Measurements from ENCODE around the gene ASPM. TPM values are rescaled to one million over a fixed set of nuclear protein-coding genes. Genes with fewer than 3 reads are reported as not detected.

ASPM gene
- total and polyA plus RNA-seq, 2 of the 4 experiments (the other 2 are of a cell fraction), result 7.1 to 27.8 TPM

- no peak within 1 kb of the TSS for H3K14ac ChIP-seq (replicated peaks; ENCODE audit: low read depth, low read length)
These were observed 79.6 kb downstream of the ASPM start, which contains the start of gene F13B for GRCh38 chr1:197066719-197067456. F13B (minus strand) TSS chr1:197067260; CDS start chr1:197067223, 37 bp downstream.

More at GRCh38 chr1:197066719-197067456, 79.6 kb downstream of the ASPM start, which contains the start of gene F13B:
- H2AK5ac ChIP-seq (ENCODE audit: low read depth, low read length), result no peak within 1 kb of the TSS
- ChIA-PET CTCF (no interaction called here), POLR2A (ENCODE audit: unreplicated experiment) (no interaction called here)
- H3K27me3 ChIP-seq (ENCODE audit: control insufficient read depth, insufficient read depth, low read length), result no peaks in the 10 kb centered on the region
- no peak within 1 kb of the TSS for H2BK20ac ChIP-seq (ENCODE audit: low read depth, low read length)
- no peak within 1 kb of the TSS for H2AK9ac ChIP-seq (replicated peaks; ENCODE audit: low read depth, low read length, poor library complexity)
- H2BK120ac ChIP-seq (ENCODE audit: low read depth, low read length), result no peak within 1 kb of the TSS
- no peak within 1 kb of the TSS for H3K18ac ChIP-seq (ENCODE audit: low read depth, low read length)
- no peak within 1 kb of the TSS for H2AFZ ChIP-seq (replicated peaks; ENCODE audit: low read length, poor library complexity)
- H3K9me1 ChIP-seq (ENCODE audit: insufficient read depth, low read length), result no peaks in the 10 kb centered on the region
- H4K5ac ChIP-seq (ENCODE audit: low read depth, low read length), result no peak within 1 kb of the TSS
- H4K20me1 ChIP-seq (ENCODE audit: insufficient read depth, low read length), result no peaks in the 10 kb centered on the region
- H3K56ac ChIP-seq (ENCODE audit: extremely low read depth, insufficient read depth, low read length), result no peak within 1 kb of the TSS
- no peaks in the 10 kb centered on the region for H3K4me1 ChIP-seq (ENCODE audit: control insufficient read depth, insufficient read depth, low read length)
- no peak for DNase-seq
- ATAC-seq (ENCODE audit: low read depth), result no peak
- no peak within 1 kb of the TSS for H2BK15ac ChIP-seq (ENCODE audit: low read depth, low read length)
- H3K36me3 ChIP-seq (ENCODE audit: control insufficient read depth, insufficient read depth, low read length), result no peaks in the 10 kb centered on the region
- no peak within 1 kb of the TSS for H3K9ac ChIP-seq (ENCODE audit: low read depth, low read length)
- H2BK5ac ChIP-seq (ENCODE audit: low read depth, low read length, poor library complexity, severe bottlenecking), result no peak within 1 kb of the TSS
- in situ Hi-C loops (cut with MboI; ENCODE audit: low sequenced_read_pairs) (no loop called here), intact Hi-C loops (cut with micrococcal nuclease) (loop anchor here (10.0 kb wide), 1 partner anchor 242 kb away; no protein-coding TSS in a partner anchor), dilution Hi-C loops (cut with HindIII; ENCODE audit: low sequenced_read_pairs, unreplicated experiment) (no loop called here)
- no peaks in the 10 kb centered on the region for H3K9me3 ChIP-seq (ENCODE audit: control insufficient read depth, insufficient read depth, low read length)
- H4K91ac ChIP-seq (ENCODE audit: insufficient read depth, low read depth, low read length), result no peak within 1 kb of the TSS
- H3K27ac ChIP-seq (ENCODE audit: insufficient read depth, low read length), result no peak within 1 kb of the TSS
- H3K79me1 ChIP-seq (ENCODE audit: low read depth in 1 of 2, low read length in 2 of 2), result no peaks in the 10 kb centered on the region
- no TSS peak for BruUV-seq (replicated peaks)
- H4K8ac ChIP-seq (ENCODE audit: low read depth in 2 of 2, low read length in 2 of 2), result no peak within 1 kb of the TSS
- no peak for TF ChIP-seq POLR2A (IDR thresholded peaks at IDR 0.05; ENCODE audit: low read depth, low read length)
- no peak for TF ChIP-seq MXI1 (IDR thresholded peaks at IDR 0.05; ENCODE audit: borderline replicate concordance, low read depth, low read length)
- TF ChIP-seq CEBPB (IDR thresholded peaks at IDR 0.05; ENCODE audit: low read depth, low read length), result no peak
- no peak for TF ChIP-seq RCOR1 (IDR thresholded peaks at IDR 0.05; ENCODE audit: insufficient replicate concordance, low read length)
- TF ChIP-seq NFE2L2 (IDR thresholded peaks at IDR 0.05; ENCODE audit: low read depth, low read length), result no peak
- TF ChIP-seq RAD21 (IDR thresholded peaks at IDR 0.05; ENCODE audit: low read length), result peak; percentile 5; the same call in 1 of the 2 replicates
- 0 out of 2 replicates have a peak, but pooled peaks have one; percentile 2 for TF ChIP-seq CTCF (conservative IDR thresholded peaks at IDR 0.05; ENCODE audit: low read depth, low read length)
- no peak for TF ChIP-seq RFX5 (IDR thresholded peaks at IDR 0.05; ENCODE audit: low read depth, low read length)
- no peak for TF ChIP-seq BHLHE40 (IDR thresholded peaks at IDR 0.05; ENCODE audit: low read depth, low read length)
- H3K4ac ChIP-seq (ENCODE audit: low read depth, low read length), result no peak within 1 kb of the TSS
- WGBS, 2 experiments (ENCODE audit: extremely low coverage in 2 of 2, insufficient read length in 1 of 2), result no CpG with 5 or more reads among the region's 3 CpGs
- no peak within 1 kb of the TSS for H3K4me2 ChIP-seq (ENCODE audit: low read depth, low read length)
- no peak within 1 kb of the TSS for H3K23ac ChIP-seq (ENCODE audit: low read depth, low read length)
- no peak within 1 kb of the TSS for H3K4me3 ChIP-seq (ENCODE audit: insufficient read depth, low read depth, low read length)

Measured in IMR-90 (cell line).